Endothelial cell (in vitro differentiated cells): ENCODE measurements around the gene INO80. TPM values are rescaled to one million over a fixed set of nuclear protein-coding genes. Genes with fewer than 3 reads are reported as not detected.
A peak's percentile ranks its signal among the peaks of the same experiment; 100 is the strongest.

Source experiments
- DNase-seq: peaks from one replicate; pipeline ENCODE4 v3.0.0; 2021; ENCODE audit warnings: low spot score
- H3K27ac Mint-ChIP-seq: one replicate; pipeline ENCODE4 v1.8.0; 2021; ENCODE audit warnings: mixed read lengths, inconsistent platforms; ENCODE audit not compliant: unreplicated experiment
- H3K27me3 Mint-ChIP-seq: one replicate; pipeline ENCODE4 v1.8.0; 2021; ENCODE audit warnings: mild to moderate bottlenecking, moderate library complexity, mixed read lengths, inconsistent platforms; ENCODE audit not compliant: unreplicated experiment
- H3K36me3 Mint-ChIP-seq: one replicate; pipeline ENCODE4 v1.8.0; 2021; ENCODE audit warnings: mild to moderate bottlenecking, low read depth, mixed read lengths, inconsistent platforms; ENCODE audit not compliant: unreplicated experiment
- H3K4me1 Mint-ChIP-seq: one replicate; pipeline ENCODE4 v1.8.0; 2021; ENCODE audit warnings: mild to moderate bottlenecking, mixed read lengths, inconsistent platforms; ENCODE audit not compliant: unreplicated experiment
- H3K4me3 Mint-ChIP-seq: one replicate; pipeline ENCODE4 v1.8.0; 2021; ENCODE audit warnings: mild to moderate bottlenecking, mixed read lengths, inconsistent platforms; ENCODE audit not compliant: unreplicated experiment
- H3K9me3 Mint-ChIP-seq: one replicate; pipeline ENCODE4 v1.8.0; 2021; ENCODE audit warnings: mixed read lengths, inconsistent platforms; ENCODE audit not compliant: unreplicated experiment
- CTCF ChIP-seq: fragments of 200-600 bp; sonication (generic); IDR thresholded peaks from one replicate; pipeline ENCODE4 v1.5.0; 2021; ENCODE audit warnings: antibody characterized with exemption; ENCODE audit not compliant: unreplicated experiment
- total RNA-seq: library from RNA; stranded (reverse); fragmentation: NEBNext Ultra II Directional; extraction: Animal tissue kit (Norgen Biotek cat#: 25700); gene quantifications from one replicate; pipeline ENCODE4 v1.2.1, GENCODE V29; 2021; ENCODE audit not compliant: unreplicated experiment

Gene INO80
- total RNA-seq, 1 donor from 2014 or later, result 26.6 TPM

GRCh38 chr15:41042851-41043250 lies 73.2 kb downstream of the INO80 start:
- Mint-ChIP-seq H3K9me3 (no peaks in the 10 kb centered on the region), H3K36me3 (peaks cover 36% of the 10 kb centered on the region), H3K4me1 (no peaks in the 10 kb centered on the region), H3K4me3 (no peak overlapping the region), H3K27me3 (peaks cover 3% of the 10 kb centered on the region), H3K27ac (no peak overlapping the region)
- no peak for TF ChIP-seq CTCF
- no peak for DNase-seq

- peaks cover 25% of the 10 kb centered on the region for H3K36me3 Mint-ChIP-seq
- no peaks in the 10 kb centered on the region for H3K9me3 Mint-ChIP-seq
- no peak for DNase-seq
- peaks cover 6% of the 10 kb centered on the region for H3K27me3 Mint-ChIP-seq
- no peak for TF ChIP-seq CTCF
- peaks cover 3% of the 10 kb centered on the region for H3K4me1 Mint-ChIP-seq
- H3K27ac Mint-ChIP-seq, result no peak overlapping the region
- H3K4me3 Mint-ChIP-seq, result no peak overlapping the region
Measured at GRCh38 chr15:41039121-41039520, 77.0 kb downstream of the INO80 start.

GRCh38 chr15:41032079-41032328 lies 84.1 kb downstream of the INO80 start:
- Mint-ChIP-seq H3K4me3 (no peak overlapping the region), H3K9me3 (no peaks in the 10 kb centered on the region), H3K27ac (peak overlapping the region; percentile 88), H3K36me3 (peaks cover 13% of the 10 kb centered on the region), H3K4me1 (peaks cover 23% of the 10 kb centered on the region), H3K27me3 (peaks cover 4% of the 10 kb centered on the region)
- DNase-seq, result no peak
- TF ChIP-seq CTCF, result no peak

GRCh38 chr15:41031232-41032078 lies 84.6 kb downstream of the INO80 start:
- no peak for DNase-seq
- peaks cover 18% of the 10 kb centered on the region for H3K36me3 Mint-ChIP-seq
- no peak overlapping the region for H3K27ac Mint-ChIP-seq
- no peak for TF ChIP-seq CTCF
- no peak overlapping the region for H3K4me3 Mint-ChIP-seq
- peaks cover 6% of the 10 kb centered on the region for H3K27me3 Mint-ChIP-seq
- H3K4me1 Mint-ChIP-seq, result peaks cover 25% of the 10 kb centered on the region
- no peaks in the 10 kb centered on the region for H3K9me3 Mint-ChIP-seq

GRCh38 chr15:41028853-41029252 lies 87.2 kb downstream of the INO80 start:
- no peak overlapping the region for H3K27ac Mint-ChIP-seq
- no peaks in the 10 kb centered on the region for H3K9me3 Mint-ChIP-seq
- TF ChIP-seq CTCF, result no peak
- peaks cover 20% of the 10 kb centered on the region for H3K4me1 Mint-ChIP-seq
- H3K4me3 Mint-ChIP-seq, result no peak overlapping the region
- no peak for DNase-seq
- peaks cover 8% of the 10 kb centered on the region for H3K27me3 Mint-ChIP-seq
- H3K36me3 Mint-ChIP-seq, result peaks cover 25% of the 10 kb centered on the region
